H1 (cell line): ENCODE results near the gene GRK5. TPM values are rescaled to one million over a fixed set of nuclear protein-coding genes. Genes with fewer than 3 reads are reported as not detected.

Experiments used
- CTCF ChIA-PET: fragments of 300-600 bp; sonication (Branson Sonifier 250); formaldehyde crosslinking; loops from one replicate; lab custom pipeline; 2021; ENCODE audit not compliant: partially characterized antibody; lab: Charles Lee
- POLR2A ChIA-PET: fragments of 300-600 bp; sonication (Branson Sonifier 250); formaldehyde crosslinking; loops from one replicate; lab custom pipeline; 2021; ENCODE audit warnings: inconsistent platforms; ENCODE audit not compliant: partially characterized antibody; lab: Charles Lee
- DNase-seq, 2 experiments: peaks; one replicate each; pipeline versions ENCODE4 v3.0.0 to v3.0.0-alpha.2; 2010 to 2022; ENCODE audit warnings: low spot score in 2 of 2, low read depth in 1 of 2, mixed read lengths in 1 of 2
- FAIRE-seq: peaks from 2 replicates; lab custom pipeline; 2011; peaks lifted over from hg19 to GRCh38; lab: Jason Lieb, UNC
- H2AFZ ChIP-seq: 2 replicates; pipeline ENCODE4 v1.8.1; 2012; ENCODE audit warnings: low read length, inconsistent platforms
- H2AK5ac ChIP-seq: 2 replicates; pipeline ENCODE4 v1.6.1; 2013; ENCODE audit warnings: low read depth, low read length
- H2BK120ac ChIP-seq: replicated peaks from 2 replicates; pipeline ENCODE3; 2013; ENCODE audit warnings: low read depth, low read length, inconsistent platforms
- H2BK12ac ChIP-seq: 2 replicates; pipeline ENCODE4 v1.6.1; 2013; ENCODE audit warnings: low read depth, low read length
- H2BK15ac ChIP-seq: 2 replicates; pipeline ENCODE4 v1.6.1; 2013; ENCODE audit warnings: low read length
- H2BK20ac ChIP-seq: 2 replicates; pipeline ENCODE4 v1.6.1; 2013; ENCODE audit warnings: low read length
- H2BK5ac ChIP-seq: 2 replicates; pipeline ENCODE4 v1.6.1; 2013; ENCODE audit warnings: low read depth, low read length
- H3K14ac ChIP-seq: 2 replicates; pipeline ENCODE4 v1.6.1; 2013; ENCODE audit warnings: inconsistent platforms; ENCODE audit not compliant: insufficient read length
- H3K18ac ChIP-seq: 2 replicates; pipeline ENCODE4 v1.6.1; 2013; ENCODE audit warnings: low read length; ENCODE audit errors: extremely low read depth
- H3K23ac ChIP-seq: 2 replicates; pipeline ENCODE4 v1.6.1; 2013; ENCODE audit warnings: inconsistent platforms; ENCODE audit not compliant: insufficient read length
- H3K23me2 ChIP-seq: 2 replicates; pipeline ENCODE4 v1.6.1; 2013; ENCODE audit warnings: low read depth, low read length
- H3K27ac ChIP-seq: 2 replicates; pipeline ENCODE4 v1.6.1; 2011; ENCODE audit warnings: low read depth, low read length, inconsistent platforms
- H3K27me3 ChIP-seq, 4 experiments: replicated peaks in 1 of 4; 1 replicate in 1 of 4; 2 replicates in 3 of 4; pipeline versions ENCODE4 v1.6.1 to v1.8.1; 2011 to 2013; ENCODE audit warnings: low read length in 3 of 4, mild to moderate bottlenecking in 3 of 4, inconsistent platforms in 2 of 4, mixed read lengths in 2 of 4, moderate library complexity in 1 of 4; ENCODE audit not compliant: control insufficient read depth in 3 of 4, insufficient read depth in 3 of 4; ENCODE audit errors: extremely low read depth in 1 of 4
- H3K36me3 ChIP-seq, 4 experiments: 2 replicates each; pipeline versions ENCODE4 v1.6.1 to v1.8.1; 2011 to 2013; ENCODE audit warnings: mild to moderate bottlenecking in 4 of 4, low read length in 3 of 4, moderate library complexity in 2 of 4, control low read depth in 1 of 4, inconsistent platforms in 1 of 4; ENCODE audit not compliant: insufficient read depth in 4 of 4, control insufficient read depth in 2 of 4
- H3K4ac ChIP-seq: replicated peaks from 2 replicates; pipeline ENCODE3; 2013; ENCODE audit warnings: low read length, low read depth, mixed read lengths, inconsistent platforms; ENCODE audit not compliant: insufficient read length
- H3K4me1 ChIP-seq, 4 experiments: replicated peaks in 1 of 4; 1 replicate in 1 of 4; 2 replicates in 3 of 4; pipeline versions ENCODE4 v1.6.1 to v1.8.1; 2011 to 2013; ENCODE audit warnings: low read length in 3 of 4, inconsistent platforms in 2 of 4, mixed read lengths in 1 of 4; ENCODE audit not compliant: insufficient read depth in 4 of 4, control insufficient read depth in 3 of 4
- H3K4me2 ChIP-seq, 2 experiments: 2 replicates each; pipeline versions ENCODE4 v1.6.1 to v1.8.1; 2011 to 2013; ENCODE audit warnings: low read depth in 2 of 2, low read length in 2 of 2, control low read depth in 1 of 2, inconsistent platforms in 1 of 2, mild to moderate bottlenecking in 1 of 2; ENCODE audit not compliant: insufficient read depth in 1 of 2
- H3K4me3 ChIP-seq, 4 experiments: fragments of 200-600, 300-600 bp in 1 of 4; sonication (generic), shearing (Covaris generic), sonication (Bioruptor Twin) in 1 of 4; 2 replicates each; pipeline versions ENCODE4 v1.5.1 to v1.8.1; 2011 to 2016; ENCODE audit warnings: low read length in 4 of 4, low read depth in 3 of 4, control low read depth in 2 of 4, inconsistent platforms in 2 of 4, mild to moderate bottlenecking in 2 of 4, mixed read lengths in 1 of 4, moderate library complexity in 1 of 4; ENCODE audit not compliant: insufficient read depth in 2 of 4; ENCODE audit errors: extremely low read depth in 1 of 4
- H3K56ac ChIP-seq: replicated peaks from 2 replicates; pipeline ENCODE3; 2013; ENCODE audit warnings: low read depth, mild to moderate bottlenecking, mixed read lengths, low read length, inconsistent platforms; ENCODE audit not compliant: insufficient read length
- H3K79me1 ChIP-seq: 2 replicates; pipeline ENCODE4 v1.6.1; 2013; ENCODE audit warnings: low read depth, low read length, control low read depth
- H3K79me2 ChIP-seq, 2 experiments: 2 replicates each; pipeline versions ENCODE4 v1.6.1 to v1.8.1; 2012 to 2013; ENCODE audit warnings: low read length in 2 of 2, mild to moderate bottlenecking in 2 of 2, inconsistent platforms in 1 of 2; ENCODE audit not compliant: insufficient read depth in 2 of 2, control insufficient read depth in 1 of 2
- H3K9ac ChIP-seq, 4 experiments: replicated peaks in 1 of 4; 1 replicate in 1 of 4; 2 replicates in 3 of 4; pipeline versions ENCODE4 v1.6.1 to v1.8.1; 2011 to 2013; ENCODE audit warnings: low read depth in 3 of 4, low read length in 3 of 4, control low read depth in 2 of 4, mild to moderate bottlenecking in 2 of 4, moderate library complexity in 2 of 4, inconsistent platforms in 1 of 4; ENCODE audit errors: extremely low read depth in 1 of 4
- H3K9me3 ChIP-seq, 2 experiments: 2 replicates each; pipeline versions ENCODE4 v1.6.1 to v1.8.1; 2012 to 2013; ENCODE audit warnings: mild to moderate bottlenecking in 2 of 2, moderate library complexity in 2 of 2, control low read depth in 1 of 2, inconsistent platforms in 1 of 2, low read depth in 1 of 2, low read length in 1 of 2, mixed read lengths in 1 of 2; ENCODE audit not compliant: insufficient read depth in 2 of 2
- H4K20me1 ChIP-seq, 2 experiments: replicated peaks in 1 of 2; 2 replicates each; pipeline versions ENCODE3 to v1.8.1; 2011 to 2013; ENCODE audit warnings: inconsistent platforms in 2 of 2, low read length in 2 of 2, mild to moderate bottlenecking in 1 of 2; ENCODE audit not compliant: insufficient read depth in 2 of 2, control insufficient read depth in 1 of 2
- H4K5ac ChIP-seq: 2 replicates; pipeline ENCODE4 v1.6.1; 2013; ENCODE audit warnings: low read length, low read depth, mixed read lengths, inconsistent platforms; ENCODE audit not compliant: insufficient read length
- H4K8ac ChIP-seq: 2 replicates; pipeline ENCODE4 v1.8.0; 2013; ENCODE audit warnings: mild to moderate bottlenecking, moderate library complexity, low read length, inconsistent platforms; ENCODE audit not compliant: insufficient read depth; ENCODE audit errors: extremely low read depth
- H4K91ac ChIP-seq: replicated peaks from 2 replicates; pipeline ENCODE3; 2013; ENCODE audit warnings: low read length, mixed read lengths, inconsistent platforms; ENCODE audit not compliant: insufficient read length
- CTCF ChIP-seq, 3 experiments: IDR thresholded peaks; 1 replicate in 2 of 3; 2 replicates in 1 of 3; pipeline versions ENCODE4 v1.5.1 to v1.6.1; 2011; ENCODE audit warnings: low read length in 3 of 3, mild to moderate bottlenecking in 3 of 3, inconsistent platforms in 2 of 3, low read depth in 1 of 3, moderate library complexity in 1 of 3; ENCODE audit not compliant: insufficient read depth in 1 of 3; ENCODE audit errors: control extremely low read depth in 1 of 3
- EGR1 ChIP-seq: IDR thresholded peaks from 2 replicates; pipeline ENCODE4 v1.6.1; 2011; ENCODE audit warnings: low read depth, low read length, borderline replicate concordance
- EZH2 ChIP-seq: fragments of 200-600 bp; sonication (generic); IDR thresholded peaks from 2 replicates; pipeline ENCODE4 v1.7.1; 2012; ENCODE audit warnings: low read depth, mild to moderate bottlenecking, moderate library complexity, low read length, inconsistent platforms; ENCODE audit not compliant: severe bottlenecking
- MAX ChIP-seq: IDR thresholded peaks from 2 replicates; pipeline ENCODE4 v1.6.1; 2012; ENCODE audit warnings: inconsistent platforms
- POU5F1 ChIP-seq: IDR thresholded peaks from 2 replicates; pipeline ENCODE4 v1.6.1; 2011; ENCODE audit warnings: low read depth, mild to moderate bottlenecking, low read length, moderate library complexity
- RAD21 ChIP-seq, 2 experiments: IDR thresholded peaks in 1 of 2; conservative IDR thresholded peaks in 1 of 2; 2 replicates each; pipeline ENCODE4 v1.6.1; 2011; ENCODE audit warnings: low read depth in 2 of 2, low read length in 2 of 2, improper control_type of control experiment in 1 of 2, inconsistent platforms in 1 of 2, mild to moderate bottlenecking in 1 of 2, moderate library complexity in 1 of 2
- RNF2 ChIP-seq: fragments of 200-900, 300-1000 bp; sonication (generic); IDR thresholded peaks from 2 replicates; pipeline ENCODE4 v1.7.1; 2016; ENCODE audit warnings: borderline replicate concordance, low read depth, mild to moderate bottlenecking, antibody characterized with exemption, low read length; ENCODE audit not compliant: poor library complexity, severe bottlenecking; ENCODE audit errors: missing control alignments
- RXRA ChIP-seq: IDR thresholded peaks from 2 replicates; pipeline ENCODE4 v1.6.1; 2011; ENCODE audit warnings: low read depth, mild to moderate bottlenecking, low read length, moderate library complexity; ENCODE audit not compliant: insufficient read depth
- SAP30 ChIP-seq: fragments of 300-600 bp; sonication (generic); IDR thresholded peaks from 2 replicates; pipeline ENCODE4 v1.7.1; 2012; ENCODE audit warnings: low read length, moderate library complexity, mild to moderate bottlenecking, inconsistent platforms; ENCODE audit not compliant: insufficient read depth, insufficient replicate concordance
- SIN3A ChIP-seq, 2 experiments: IDR thresholded peaks in 1 of 2; conservative IDR thresholded peaks in 1 of 2; 2 replicates each; pipeline ENCODE4 v1.6.1; 2011 to 2012; ENCODE audit warnings: low read length in 2 of 2, improper control_type of control experiment in 1 of 2, low read depth in 1 of 2, mild to moderate bottlenecking in 1 of 2
- WGBS, 2 experiments: shearing (Covaris generic) in 1 of 2; methylation state at CpG; one replicate each; pipeline versions ENCODE4 v1.1.6 to v1.1.7; 2013 to 2015; ENCODE audit warnings: low lambda C conversion rate in 2 of 2, mixed read lengths in 2 of 2, inconsistent platforms in 1 of 2, low coverage in 1 of 2, missing lambda C conversion rate in 1 of 2; ENCODE audit not compliant: insufficient replicate concordance in 2 of 2, insufficient coverage in 1 of 2, insufficient read length in 1 of 2; ENCODE audit errors: extremely low coverage in 1 of 2, missing lambda C conversion rate in 1 of 2; 5-methylcytosine and 5-hydroxymethylcytosine counted together
- polyA plus RNA-seq, 7 experiments: library from polyadenylated mRNA; depleted of rRNA in 3 of 7; stranded (reverse) in 5 of 7; unstranded in 2 of 7; fragments of >200 nt in 5 of 7; fragments of 200-250 nt in 2 of 7; gene quantifications; 1 replicate in 5 of 7; 2 replicates in 1 of 7; 4 replicates in 1 of 7; pipeline versions ENCODE4 v1.2.1 to v1.2.3, GENCODE V29; 2011 to 2013; ENCODE audit warnings: missing spikeins in 2 of 7, mixed read lengths in 2 of 7
- total RNA-seq: library from RNA; stranded (reverse); fragmentation: NEBNext Ultra II Directional; extraction: Animal tissue kit (Norgen Biotek cat#: 25700); gene quantifications from 2 replicates; pipeline ENCODE4 v1.2.1, GENCODE V29; 2021

Gene GRK5
- total and polyA plus RNA-seq, 2 of the 8 experiments (the other 6 are each of a cell fraction or from before 2014, with no cell fraction given), result 0.54 to 2.5 TPM

- Histone ChIP-seq H3K4me3 (no peak overlapping the region), H2BK120ac (no peak overlapping the region), H3K36me3 (no peaks in the 10 kb centered on the region; a peak in 2 of 8 replicates), H2BK20ac (0 out of 2 replicates have a peak overlapping the region, but pooled peaks have one; percentile 18), H3K18ac (no peak overlapping the region), H2BK15ac (no peak overlapping the region), H3K27ac (no peak overlapping the region), H3K79me1 (no peaks in the 10 kb centered on the region), H3K27me3 (no peaks in the 10 kb centered on the region), H3K79me2 (no peaks in the 10 kb centered on the region), H3K56ac (no peak overlapping the region), H4K91ac (no peak overlapping the region), H3K4me1 (no peaks in the 10 kb centered on the region), H4K8ac (peak overlapping the region; percentile 20; the same call in 1 of the 2 replicates), H4K20me1 (no peaks in the 10 kb centered on the region), H2AFZ (no peak overlapping the region), H3K9me3 (no peaks in the 10 kb centered on the region), H3K4me2 (no peak overlapping the region), H3K9ac (no peak overlapping the region), H3K4ac (no peak overlapping the region), H3K14ac (peak overlapping the region; percentile 81), H3K23me2 (no peaks in the 10 kb centered on the region), H3K23ac (no peak overlapping the region), H2AK5ac (no peak overlapping the region), H2BK12ac (no peak overlapping the region), H4K5ac (no peak overlapping the region), H2BK5ac (no peak overlapping the region)
- FAIRE-seq (no peak), DNase-seq (no peak)
- POLR2A ChIA-PET, result no interaction called here
- CTCF ChIA-PET, result interaction anchor here (0.7 to 3.8 kb wide), 5 partner anchors 10 to 116 kb away, joined by 3 to 14 read pairs (median 7); no protein-coding TSS in a partner anchor
- WGBS, 2 experiments, result 93% methylated on average over 8 of the region's 8 CpGs; no CpG with 5 or more reads in 1 of the 2 experiments
- TF ChIP-seq POU5F1, result no peak
- no peak for TF ChIP-seq SIN3A (conservative IDR thresholded peaks at IDR 0.05 in 1 of 2, IDR thresholded peaks at IDR 0.05 in 1 of 2; ENCODE audit: low read depth in 1 of 2, low read length in 2 of 2)
- TF ChIP-seq SAP30, result no peak
- no peak for TF ChIP-seq CTCF (IDR thresholded peaks at IDR 0.05; ENCODE audit: control extremely low read depth in 1 of 3, insufficient read depth in 1 of 3, low read depth in 1 of 3, low read length in 3 of 3)
- TF ChIP-seq RXRA, result no peak
- no peak for TF ChIP-seq MAX
- no peak for TF ChIP-seq EZH2
- no peak for TF ChIP-seq RNF2
- TF ChIP-seq RAD21 (IDR thresholded peaks at IDR 0.05 in 1 of 2, conservative IDR thresholded peaks at IDR 0.05 in 1 of 2; ENCODE audit: low read depth in 2 of 2, low read length in 2 of 2), result no peak
- no peak for TF ChIP-seq EGR1
These were observed 198.1 kb downstream of the GRK5 start for GRCh38 chr10:119405520-119405807.
